Kidney epithelial cell (primary cell): ENCODE results near the gene TMEM132D. TPM values are rescaled to one million over a fixed set of nuclear protein-coding genes. Genes with fewer than 3 reads are reported as not detected.
"Not testable (repeated sequence)": the region's sequence is repeated elsewhere in the genome, so short reads cannot be mapped to it uniquely, and the experiment has no call there.

Source experiments
- DNase-seq: peaks from one replicate; pipeline ENCODE4 v3.0.0-alpha.2; 2010; ENCODE audit warnings: low read depth
- H3K27me3 ChIP-seq: 2 replicates; pipeline ENCODE4 v1.6.0; 2011; ENCODE audit warnings: low read length; ENCODE audit not compliant: control insufficient read depth, insufficient read depth
- H3K36me3 ChIP-seq: 2 replicates; pipeline ENCODE4 v1.5.1; 2011; ENCODE audit warnings: low read length; ENCODE audit not compliant: control insufficient read depth, insufficient read depth
- H3K4me3 ChIP-seq: 2 replicates; pipeline ENCODE4 v1.5.1; 2011; ENCODE audit warnings: low read depth, mild to moderate bottlenecking, control low read depth, low read length
- CTCF ChIP-seq: IDR thresholded peaks from 2 replicates; pipeline ENCODE4 v1.5.1; 2011; ENCODE audit warnings: mild to moderate bottlenecking, moderate library complexity, low read length, control low read depth, inconsistent platforms; ENCODE audit not compliant: insufficient read depth, poor library complexity, severe bottlenecking
- total RNA-seq: library from RNA; depleted of rRNA; stranded (reverse); fragments of >200 nt; gene quantifications from 2 replicates; pipeline ENCODE4 v1.2.3, GENCODE V29; 2015

Gene TMEM132D
- total RNA-seq, 1 donor from 2014 or later, result 6.4 TPM

- no peak overlapping the region for H3K4me3 ChIP-seq
- H3K36me3 ChIP-seq, result no peaks in the 10 kb centered on the region
- no peaks in the 10 kb centered on the region for H3K27me3 ChIP-seq
- no peak for TF ChIP-seq CTCF
- no peak for DNase-seq
Measured at GRCh38 chr12:129556082-129556481, 347.7 kb downstream of the TMEM132D start.

- DNase-seq, result no peak
- TF ChIP-seq CTCF, result no peak
- Histone ChIP-seq H3K27me3 (no peaks in the 10 kb centered on the region), H3K36me3 (no peaks in the 10 kb centered on the region), H3K4me3 (no peak overlapping the region)
Measured at GRCh38 chr12:129552996-129553750, 350.7 kb downstream of the TMEM132D start.

GRCh38 chr12:129551441-129551840, 352.4 kb downstream of the TMEM132D start:
- TF ChIP-seq CTCF, result no peak
- H3K36me3 ChIP-seq, result no peaks in the 10 kb centered on the region
- no peaks in the 10 kb centered on the region for H3K27me3 ChIP-seq
- DNase-seq, result no peak
- no peak overlapping the region for H3K4me3 ChIP-seq

- no peak for DNase-seq
- H3K36me3 ChIP-seq, result no peaks in the 10 kb centered on the region
- H3K4me3 ChIP-seq, result no peak overlapping the region
- no peak for TF ChIP-seq CTCF
- no peaks in the 10 kb centered on the region for H3K27me3 ChIP-seq
Measured at GRCh38 chr12:129550353-129550752, 353.5 kb downstream of the TMEM132D start.

GRCh38 chr12:129549656-129550055, 354.2 kb downstream of the TMEM132D start:
- Histone ChIP-seq H3K4me3 (no peak overlapping the region), H3K27me3 (no peaks in the 10 kb centered on the region), H3K36me3 (no peaks in the 10 kb centered on the region)
- TF ChIP-seq CTCF, result no peak
- no peak for DNase-seq

- not testable (repeated sequence) for DNase-seq, H3K36me3 ChIP-seq
Measured at GRCh38 chr12:129549020-129549419, 354.8 kb downstream of the TMEM132D start.

More at GRCh38 chr12:129549020-129549419, 354.8 kb downstream of the TMEM132D start:
- not testable (repeated sequence) for H3K4me3 ChIP-seq, H3K27me3 ChIP-seq
